Loucy (cell line): ENCODE data around the gene PEG3.

Experiments used
- H2AFZ ChIP-seq: fragments of 200-600 bp; sonication (generic); 2 replicates; pipeline ENCODE4 v1.6.0; 2016; ENCODE audit warnings: antibody characterized with exemption, mild to moderate bottlenecking, low read length, moderate library complexity
- H3F3A ChIP-seq: fragments of 200-600 bp; 2 replicates; pipeline ENCODE4 v1.6.0; 2016; ENCODE audit warnings: antibody characterized with exemption, low read depth, mild to moderate bottlenecking
- H3K27me3 ChIP-seq: fragments of 200-600 bp; sonication (generic); 2 replicates; pipeline ENCODE4 v1.6.1; 2014; ENCODE audit warnings: low read length, mild to moderate bottlenecking; ENCODE audit not compliant: insufficient read depth, poor library complexity, severe bottlenecking
- H3K36me3 ChIP-seq: fragments of 200-600 bp; sonication (generic); 2 replicates; pipeline ENCODE4 v1.6.1; 2016; ENCODE audit warnings: low read length; ENCODE audit not compliant: insufficient read depth
- H3K4me1 ChIP-seq: fragments of 200-600 bp; sonication (generic); 2 replicates; pipeline ENCODE4 v1.5.1; 2014; ENCODE audit warnings: low read length, mild to moderate bottlenecking; ENCODE audit not compliant: insufficient read depth, poor library complexity, severe bottlenecking
- H3K4me2 ChIP-seq: fragments of 200-600 bp; sonication (generic); 2 replicates; pipeline ENCODE4 v1.6.0; 2014; ENCODE audit warnings: antibody characterized with exemption, low read length, low read depth, mild to moderate bottlenecking; ENCODE audit not compliant: poor library complexity, severe bottlenecking
- H3K4me3 ChIP-seq: fragments of 200-600 bp; sonication (generic); 2 replicates; pipeline ENCODE4 v1.5.1; 2014; ENCODE audit warnings: low read length, mild to moderate bottlenecking, mixed read lengths; ENCODE audit not compliant: poor library complexity, severe bottlenecking
- H3K79me2 ChIP-seq: fragments of 200-600 bp; sonication (generic); 2 replicates; pipeline ENCODE4 v1.6.1; 2014; ENCODE audit warnings: low read length; ENCODE audit not compliant: insufficient read depth
- H3K9ac ChIP-seq: fragments of 200-600 bp; sonication (generic); 2 replicates; pipeline ENCODE4 v1.6.0; 2014; ENCODE audit warnings: mild to moderate bottlenecking, low read depth, low read length, moderate library complexity; ENCODE audit not compliant: poor library complexity, severe bottlenecking
- H3K9me2 ChIP-seq: fragments of 200-600 bp; sonication (generic); replicated peaks from 2 replicates; pipeline ENCODE4 v1.6.1; 2016; ENCODE audit warnings: low read depth, low read length, mixed read lengths
- H3K9me3 ChIP-seq: fragments of 200-600 bp; sonication (generic); 2 replicates; pipeline ENCODE4 v1.6.1; 2014; ENCODE audit warnings: mild to moderate bottlenecking, antibody characterized with exemption, low read length, low read depth; ENCODE audit not compliant: insufficient read depth
- H4K20me1 ChIP-seq: fragments of 200-600 bp; sonication (generic); 2 replicates; pipeline ENCODE4 v1.6.0; 2014; ENCODE audit warnings: antibody characterized with exemption, low read length, mild to moderate bottlenecking; ENCODE audit not compliant: insufficient read depth, poor library complexity, severe bottlenecking
- CTCF ChIP-seq: fragments of 200-600 bp; sonication (generic); conservative IDR thresholded peaks from 2 replicates; pipeline ENCODE4 v1.5.1; 2014; ENCODE audit warnings: mild to moderate bottlenecking, antibody characterized with exemption, low read length
- EZH2phosphoT487 ChIP-seq: fragments of 200-600 bp; IDR thresholded peaks from 2 replicates; pipeline ENCODE4 v1.6.1; 2018; ENCODE audit warnings: antibody characterized with exemption, mild to moderate bottlenecking, moderate library complexity, borderline replicate concordance

Gene PEG3

DNA sequence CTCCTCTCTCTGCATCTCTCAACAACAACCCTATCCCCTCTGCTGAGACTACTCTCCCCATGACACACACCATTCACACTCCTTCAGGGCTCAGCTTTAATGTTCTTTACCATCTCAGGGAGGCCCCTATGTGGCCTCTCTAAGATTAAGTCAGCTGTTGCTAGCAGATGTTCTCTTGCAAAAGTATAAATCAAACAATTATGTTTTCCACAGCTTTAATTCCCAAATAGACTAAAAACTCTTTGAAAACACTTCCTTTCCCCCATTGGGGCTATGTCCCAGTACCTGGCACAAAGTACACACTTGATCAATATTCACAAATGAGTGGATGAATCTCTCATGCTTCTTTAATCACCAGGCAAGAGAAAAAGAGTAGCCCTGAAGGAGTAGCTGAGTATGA is 5.1 kb downstream of the PEG3 start:
- H3K4me2 ChIP-seq = no peak overlapping the region
- TF ChIP-seq CTCF (no peak), EZH2phosphoT487 (no peak)
- H3K9me2 ChIP-seq = no peaks in the 10 kb centered on the region
- no peaks in the 10 kb centered on the region for H4K20me1 ChIP-seq
- no peak overlapping the region for H3K4me3 ChIP-seq
- no peaks in the 10 kb centered on the region for H3K27me3 ChIP-seq
- H3K4me1 ChIP-seq = no peaks in the 10 kb centered on the region
- no peaks in the 10 kb centered on the region for H3K79me2 ChIP-seq
- no peaks in the 10 kb centered on the region for H3F3A ChIP-seq
- peaks cover 22% of the 10 kb centered on the region; the same call in 1 of the 2 replicates for H3K9me3 ChIP-seq
- no peaks in the 10 kb centered on the region for H3K36me3 ChIP-seq
- no peak overlapping the region for H3K9ac ChIP-seq
- H2AFZ ChIP-seq = no peak overlapping the region

- no peaks in the 10 kb centered on the region for H3K9me2 ChIP-seq
- H3F3A ChIP-seq = no peaks in the 10 kb centered on the region
- H3K9ac ChIP-seq = no peak overlapping the region
- H3K27me3 ChIP-seq = no peaks in the 10 kb centered on the region
- no peak overlapping the region for H2AFZ ChIP-seq
- peaks cover 22% of the 10 kb centered on the region; the same call in 1 of the 2 replicates for H3K9me3 ChIP-seq
- H4K20me1 ChIP-seq = no peaks in the 10 kb centered on the region
- H3K36me3 ChIP-seq = no peaks in the 10 kb centered on the region
- TF ChIP-seq CTCF = no peak
- no peak for TF ChIP-seq EZH2phosphoT487
- H3K4me2 ChIP-seq = no peak overlapping the region
- no peaks in the 10 kb centered on the region for H3K79me2 ChIP-seq
- no peak overlapping the region for H3K4me3 ChIP-seq
- no peaks in the 10 kb centered on the region for H3K4me1 ChIP-seq
Measured at GRCh38 chr19:56834564-56835375, 5.8 kb downstream of the PEG3 start.

- H3K9me2 ChIP-seq = no peaks in the 10 kb centered on the region
- H3K79me2 ChIP-seq = no peaks in the 10 kb centered on the region
- H3K9me3 ChIP-seq = peaks cover 9% of the 10 kb centered on the region; the same call in 1 of the 2 replicates
- no peak overlapping the region for H3K9ac ChIP-seq
- H4K20me1 ChIP-seq = no peaks in the 10 kb centered on the region
- no peaks in the 10 kb centered on the region for H3K27me3 ChIP-seq
- H3K4me2 ChIP-seq = no peak overlapping the region
- no peaks in the 10 kb centered on the region for H3K36me3 ChIP-seq
- no peaks in the 10 kb centered on the region for H3F3A ChIP-seq
- no peak overlapping the region for H3K4me3 ChIP-seq
- H2AFZ ChIP-seq = no peak overlapping the region
- TF ChIP-seq CTCF = no peak
- TF ChIP-seq EZH2phosphoT487 = no peak
- H3K4me1 ChIP-seq = no peaks in the 10 kb centered on the region
Measured at GRCh38 chr19:56832352-56832928, 8.1 kb downstream of the PEG3 start.
